Naive thymus-derived CD8-positive, alpha-beta T cell (primary cell): Measurements from ENCODE around the gene RAB2B. TPM values are rescaled to one million over a fixed set of nuclear protein-coding genes. Genes with fewer than 3 reads are reported as not detected.
A peak's percentile ranks its signal among the peaks of the same experiment; 100 is the strongest.
"Not testable (repeated sequence)": the region's sequence is repeated elsewhere in the genome, so short reads cannot be mapped to it uniquely, and the experiment has no call there.

Experiments used
- ATAC-seq, 2 donors: fragments of 150-1000 bp; cut with Tn5 transposase in 1 of 2; sonication (Bioruptor Pico), chemical (Tn5 transposase) in 1 of 2; 1 replicate in 1 of 2; 2 replicates in 1 of 2; pipeline ENCODE4 v1.10.0; 2021; ENCODE audit warnings: mild to moderate bottlenecking in 2 of 2, moderate library complexity in 2 of 2
- POLR2A ChIA-PET: fragments of 350-600 bp; sonication (Branson Sonifier 250); formaldehyde crosslinking; loops from one replicate; lab custom pipeline; 2021; ENCODE audit warnings: antibody characterized with exemption; lab: Charles Lee
- DNase-seq, 10 donors: peaks; one replicate each; pipeline versions ENCODE4 v3.0.0 to v3.0.0-alpha.2; 2020 to 2022
- H3K27ac Mint-ChIP-seq, 10 donors: one replicate each; pipeline ENCODE4 v1.8.0; 2020 to 2022; ENCODE audit warnings: mild to moderate bottlenecking in 10 of 10, mixed read lengths in 10 of 10, moderate library complexity in 4 of 10, inconsistent platforms in 1 of 10
- H3K27me3 Mint-ChIP-seq, 5 donors: one replicate each; pipeline ENCODE4 v1.8.0; 2021 to 2022; ENCODE audit warnings: mixed read lengths in 5 of 5
- H3K36me3 Mint-ChIP-seq, 3 donors: one replicate each; pipeline ENCODE4 v1.8.0; 2020 to 2022; ENCODE audit warnings: mixed read lengths in 3 of 3, mild to moderate bottlenecking in 2 of 3, inconsistent platforms in 1 of 3
- H3K4me1 Mint-ChIP-seq, 4 donors: one replicate each; pipeline ENCODE4 v1.8.0; 2021 to 2022; ENCODE audit warnings: mixed read lengths in 4 of 4
- H3K4me3 Mint-ChIP-seq, 10 donors: one replicate each; pipeline ENCODE4 v1.8.0; 2020 to 2022; ENCODE audit warnings: mild to moderate bottlenecking in 10 of 10, mixed read lengths in 10 of 10, moderate library complexity in 6 of 10, inconsistent platforms in 1 of 10
- H3K9me3 Mint-ChIP-seq, 9 donors: one replicate each; pipeline ENCODE4 v1.8.0; 2020 to 2022; ENCODE audit warnings: mixed read lengths in 9 of 9, mild to moderate bottlenecking in 3 of 9, inconsistent platforms in 1 of 9, moderate library complexity in 1 of 9
- polyA plus RNA-seq, 3 donors: library from polyadenylated mRNA; unstranded; fragments of 300-500 nt; fragmentation: Illumina TruSeq; gene quantifications; one replicate each; pipeline ENCODE4 v1.2.3, GENCODE V29; 2021
- total RNA-seq, 8 experiments: library from RNA in 2 of 8; stranded (reverse) in 2 of 8; gene quantifications; one replicate each; pipeline ENCODE4 v1.2.3 and lab custom pipeline; 2021 to 2026

RAB2B gene
- total and polyA plus RNA-seq, 5 experiments from 2014 or later = 8.7 to 29.2 (median 11.0) TPM

- ATAC-seq = no peak
- H3K27me3 Mint-ChIP-seq = no peaks in the 10 kb centered on the region
- DNase-seq = no peak
- POLR2A ChIA-PET = interaction anchor here (0.6 to 3.5 kb wide), 10 partner anchors 10 to 1148 kb away, joined by 3 to 42 read pairs (median 6); partner anchors contain the start of genes CHD8, METTL3, PIP4P1 and SALL2
- peaks cover 0 to 51% (median 1%) of the 10 kb centered on the region in 3 donors for H3K36me3 Mint-ChIP-seq
- H3K9me3 Mint-ChIP-seq = no peaks in the 10 kb centered on the region
- H3K27ac Mint-ChIP-seq = peak overlapping the region in 9 of 10 donors; percentile 97 to 100 (median 99)
- H3K4me1 Mint-ChIP-seq = peaks cover 13 to 48% (median 42%) of the 10 kb centered on the region in 4 donors
- H3K4me3 Mint-ChIP-seq = peak overlapping the region; percentile 93 to 100 (median 100)
Measured at GRCh38 chr14:21475767-21476522, 814 bp downstream of the RAB2B start.

GRCh38 chr14:21467616-21468015, 9.1 kb downstream of the RAB2B start:
- DNase-seq = no peak
- H3K4me1 Mint-ChIP-seq = peaks cover 2 to 7% (median 3%) of the 10 kb centered on the region in 4 donors
- H3K27ac Mint-ChIP-seq = no peak overlapping the region
- ATAC-seq = no peak
- H3K36me3 Mint-ChIP-seq = peaks cover 0 to 75% (median 10%) of the 10 kb centered on the region in 3 donors
- no peaks in the 10 kb centered on the region for H3K27me3 Mint-ChIP-seq
- POLR2A ChIA-PET = interaction anchor here (0.6 kb wide), 2 partner anchors 44 to 114 kb away, joined by 3 read pairs; no protein-coding TSS in a partner anchor
- H3K9me3 Mint-ChIP-seq = no peaks in the 10 kb centered on the region
- no peak overlapping the region for H3K4me3 Mint-ChIP-seq

DNA sequence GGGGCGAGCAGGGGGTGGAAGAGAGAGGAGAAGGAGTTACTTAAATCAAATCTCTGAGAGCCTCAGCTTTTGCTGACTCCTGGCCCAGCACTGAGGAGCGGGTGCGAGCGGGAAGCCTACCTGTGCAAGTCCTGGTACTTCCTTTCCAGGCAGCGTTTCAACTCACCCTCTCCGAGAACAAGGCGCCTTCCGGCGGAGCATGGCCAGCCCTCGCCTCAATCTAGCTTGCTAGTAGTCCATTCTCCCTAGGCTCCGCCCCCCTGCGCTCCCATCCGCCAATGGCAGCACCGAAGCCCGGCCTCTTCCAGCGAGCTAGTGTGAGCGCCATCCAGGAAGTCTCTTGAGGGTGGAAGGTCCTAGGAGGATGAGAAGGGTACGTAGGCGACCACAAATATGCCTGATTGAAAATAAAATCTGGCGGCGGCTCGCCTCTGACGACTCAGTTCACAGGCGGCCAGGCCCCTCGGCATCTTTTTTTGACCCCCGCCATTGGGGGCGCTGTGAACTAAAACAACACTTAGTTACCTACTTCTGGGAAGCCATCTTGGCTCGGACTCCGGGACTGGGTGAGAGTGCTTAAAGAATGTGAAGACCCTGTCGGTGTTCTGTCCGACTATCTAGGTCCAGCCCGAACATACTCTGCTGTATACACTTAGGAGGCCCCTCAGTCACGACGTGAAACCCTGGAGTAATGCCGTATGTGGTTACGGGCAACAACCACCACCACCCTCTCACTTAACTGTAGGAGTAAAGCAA, 20.7 kb downstream of the RAB2B start, which contains the start of gene CHD8:
CHD8 (minus strand) TSS at position 212 of the 756 bp plus-strand sequence. CDS start 24,480 bp downstream, outside the sequence.
- H3K36me3 Mint-ChIP-seq = peaks cover 4 to 35% (median 6%) of the 10 kb centered on the region in 3 donors
- peak; percentile 95 to 100 (median 100) for DNase-seq
- no peaks in the 10 kb centered on the region for H3K27me3 Mint-ChIP-seq
- H3K9me3 Mint-ChIP-seq = no peaks in the 10 kb centered on the region
- H3K4me3 Mint-ChIP-seq = peak within 1 kb of the TSS; percentile 93 to 100 (median 99)
- POLR2A ChIA-PET = interaction anchor here (0.5 to 5.1 kb wide), 19 partner anchors 9 to 214 kb away, joined by 3 to 137 read pairs (median 4); partner anchors contain the start of genes METTL3, RAB2B, SALL2 and TOX4
- peak; percentile 96 for ATAC-seq
- peaks cover 14 to 48% (median 42%) of the 10 kb centered on the region in 4 donors for H3K4me1 Mint-ChIP-seq
- H3K27ac Mint-ChIP-seq = peak within 1 kb of the TSS; percentile 95 to 100 (median 100)

DNA sequence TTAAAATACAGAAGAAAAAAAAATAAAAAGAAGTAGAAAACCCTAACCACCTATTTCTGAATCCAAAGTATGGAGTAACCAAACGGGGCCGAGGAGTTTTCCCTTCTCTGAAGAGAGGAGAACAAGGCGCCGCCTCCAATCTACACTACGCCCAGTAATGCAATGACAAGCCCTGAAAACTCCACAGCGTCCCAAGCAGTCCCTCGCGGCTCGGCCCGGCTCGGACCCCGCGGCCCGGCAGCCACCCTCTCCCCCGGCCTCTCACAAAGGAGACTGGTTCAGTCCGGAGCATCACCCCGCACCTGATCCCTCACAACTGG, 21.2 kb downstream of the RAB2B start:
- Mint-ChIP-seq H3K27ac (peak overlapping the region; percentile 95 to 100 (median 100)), H3K27me3 (no peaks in the 10 kb centered on the region), H3K9me3 (no peaks in the 10 kb centered on the region), H3K36me3 (peaks cover under 1 to 32% (median 4%) of the 10 kb centered on the region in 3 donors), H3K4me1 (peaks cover 14 to 51% (median 47%) of the 10 kb centered on the region in 4 donors), H3K4me3 (peak overlapping the region; percentile 93 to 100 (median 99))
- ATAC-seq = no peak
- no peak for DNase-seq
- POLR2A ChIA-PET = interaction anchor here (0.5 to 5.1 kb wide), 14 partner anchors 11 to 201 kb away, joined by 3 to 137 read pairs (median 4); partner anchors contain the start of genes METTL3, RAB2B, SALL2 and TOX4

- ATAC-seq (no peak), DNase-seq (peak in 4 of 10 donors; percentile 5 to 24 (median 20))
- POLR2A ChIA-PET = interaction anchor here (0.5 to 5.1 kb wide), 9 partner anchors 10 to 200 kb away, joined by 3 to 137 read pairs (median 4); partner anchors contain the start of genes METTL3, RAB2B and TOX4
- H3K27me3 Mint-ChIP-seq = no peaks in the 10 kb centered on the region
- no peaks in the 10 kb centered on the region for H3K9me3 Mint-ChIP-seq
- H3K27ac Mint-ChIP-seq = peak overlapping the region; percentile 95 to 100 (median 100)
- peaks cover 19 to 56% (median 52%) of the 10 kb centered on the region in 4 donors for H3K4me1 Mint-ChIP-seq
- H3K36me3 Mint-ChIP-seq = peaks cover 0 to 33% (median 3%) of the 10 kb centered on the region in 3 donors
- H3K4me3 Mint-ChIP-seq = peak overlapping the region; percentile 93 to 100 (median 99)
Measured at GRCh38 chr14:21454843-21455544, 21.8 kb downstream of the RAB2B start.

DNA sequence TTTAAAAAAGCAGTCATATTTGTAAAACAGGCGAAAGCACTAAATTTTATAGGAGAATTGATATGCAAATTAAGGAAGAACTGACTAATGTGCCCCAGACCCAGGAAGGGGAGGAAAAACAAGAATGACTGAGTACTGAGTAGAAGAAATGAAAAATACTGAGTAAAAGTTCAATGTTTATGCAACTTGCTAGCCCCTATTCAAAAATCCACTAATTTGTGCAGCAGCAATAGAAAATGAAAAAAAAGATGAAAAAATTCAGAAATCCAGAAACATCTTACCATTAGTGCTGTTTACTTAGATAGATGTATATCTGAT, 26.9 kb downstream of the RAB2B start:
- peak overlapping the region in 7 of 10 donors; percentile 11 to 51 (median 39) for H3K4me3 Mint-ChIP-seq
- peaks cover 0 to 33% (median 0%) of the 10 kb centered on the region in 3 donors for H3K36me3 Mint-ChIP-seq
- DNase-seq = no peak
- ATAC-seq = no peak
- POLR2A ChIA-PET = interaction anchor here (2.1 kb wide), 1 partner anchor 13 kb away, joined by 8 read pairs; no protein-coding TSS in a partner anchor
- H3K27me3 Mint-ChIP-seq = no peaks in the 10 kb centered on the region
- peak overlapping the region in 4 of 10 donors; percentile 1 to 58 (median 55) for H3K27ac Mint-ChIP-seq
- H3K9me3 Mint-ChIP-seq = no peaks in the 10 kb centered on the region
- H3K4me1 Mint-ChIP-seq = peaks cover 26 to 73% (median 65%) of the 10 kb centered on the region in 4 donors

- peaks cover 23 to 63% (median 49%) of the 10 kb centered on the region in 4 donors for H3K4me1 Mint-ChIP-seq
- H3K27ac Mint-ChIP-seq = peak overlapping the region in 1 of 10 donors; percentile 41
- DNase-seq, ATAC-seq, H3K9me3 Mint-ChIP-seq, POLR2A ChIA-PET, H3K27me3 Mint-ChIP-seq, H3K4me3 Mint-ChIP-seq: not testable (repeated sequence)
- H3K36me3 Mint-ChIP-seq = peaks cover 0 to 11% (median 0%) of the 10 kb centered on the region in 3 donors
Measured at GRCh38 chr14:21442657-21443056, 34.1 kb downstream of the RAB2B start.

DNA sequence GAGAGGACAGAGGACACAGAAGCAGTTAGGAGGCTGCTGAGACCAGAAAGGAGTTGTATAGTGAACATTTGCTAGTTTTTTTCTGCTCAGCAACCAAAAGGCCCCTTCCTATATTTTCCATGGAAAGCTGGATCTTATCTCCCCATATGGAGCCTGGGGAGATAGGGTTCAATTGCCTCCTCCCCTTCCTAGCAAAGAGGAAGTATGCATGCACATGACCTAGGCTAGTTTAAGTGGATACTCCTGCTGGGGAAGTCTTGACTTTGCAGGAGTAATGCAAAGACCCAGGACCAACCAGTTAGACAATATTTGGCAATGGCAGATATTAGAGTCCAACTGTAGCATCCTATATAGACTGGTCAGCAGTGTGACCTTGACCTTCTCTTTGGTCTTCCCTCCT, 35.9 kb downstream of the RAB2B start:
- POLR2A ChIA-PET = no interaction called here
- no peak for ATAC-seq
- Mint-ChIP-seq H3K27ac (peak overlapping the region in 5 of 10 donors; percentile 36 to 65 (median 47)), H3K4me3 (peak overlapping the region in 1 of 10 donors; percentile 0), H3K36me3 (peaks cover 0 to 8% (median 0%) of the 10 kb centered on the region in 3 donors), H3K9me3 (no peaks in the 10 kb centered on the region), H3K4me1 (peaks cover 28 to 65% (median 53%) of the 10 kb centered on the region in 4 donors), H3K27me3 (no peaks in the 10 kb centered on the region)
- DNase-seq = no peak

- peak; percentile 97 to 100 (median 99) for DNase-seq
- POLR2A ChIA-PET = interaction anchor here (0.5 to 3.2 kb wide), 17 partner anchors 9 to 1885 kb away, joined by 3 to 137 read pairs (median 4); partner anchors contain the start of genes CHD8, METTL3, PABPN1 and RAB2B
Measured at GRCh38 chr14:21437063-21437901, 39.5 kb downstream of the RAB2B start.

DNA sequence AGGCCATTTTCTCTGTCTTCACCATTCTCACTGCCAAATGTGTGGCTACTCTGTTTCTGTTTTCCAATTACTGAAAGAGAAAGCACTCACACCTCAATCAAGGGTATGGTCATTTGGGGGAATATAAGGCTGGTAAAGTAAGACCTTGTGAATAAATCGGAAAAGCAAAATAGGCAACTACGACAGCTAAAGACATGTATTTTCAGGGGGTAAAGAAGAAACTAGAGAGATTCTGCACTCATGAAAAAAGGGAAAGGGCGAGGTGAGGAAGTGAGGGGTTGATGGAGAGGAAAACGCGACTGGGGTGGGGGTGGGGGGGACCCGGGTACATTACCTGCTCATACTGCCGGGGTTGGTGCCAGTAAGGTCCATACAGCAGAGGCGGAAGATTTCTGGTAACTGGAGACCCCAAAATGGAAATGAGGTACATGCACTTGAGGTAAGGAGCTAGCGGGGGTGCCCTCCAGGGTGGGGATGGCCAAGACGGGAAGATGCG, 40.1 kb downstream of the RAB2B start:
- ATAC-seq = no peak
- Mint-ChIP-seq H3K27ac (peak overlapping the region; percentile 90 to 98 (median 96)), H3K36me3 (peaks cover 0 to 19% (median 2%) of the 10 kb centered on the region in 3 donors)

More at GRCh38 chr14:21437063-21437901, 39.5 kb downstream of the RAB2B start:
- ATAC-seq = peak; percentile 97 to 98
- Mint-ChIP-seq H3K4me3 (peak overlapping the region; percentile 88 to 97 (median 95)), H3K36me3 (peaks cover 0 to 16% (median 0%) of the 10 kb centered on the region in 3 donors), H3K4me1 (peaks cover 40 to 81% (median 75%) of the 10 kb centered on the region in 4 donors), H3K9me3 (no peaks in the 10 kb centered on the region), H3K27ac (peak overlapping the region; percentile 90 to 98 (median 96)), H3K27me3 (no peaks in the 10 kb centered on the region)

More for the DNA sequence above, 40.1 kb downstream of the RAB2B start:
- no peaks in the 10 kb centered on the region for H3K9me3 Mint-ChIP-seq
- H3K4me1 Mint-ChIP-seq = peaks cover 39 to 79% (median 72%) of the 10 kb centered on the region in 4 donors
- no peaks in the 10 kb centered on the region for H3K27me3 Mint-ChIP-seq
- DNase-seq = no peak
- POLR2A ChIA-PET = interaction anchor here (0.5 to 3.2 kb wide), 16 partner anchors 9 to 1885 kb away, joined by 3 to 137 read pairs (median 5); partner anchors contain the start of genes ACIN1, C14orf119, CHD8 and METTL3
- peak overlapping the region; percentile 88 to 97 (median 95) for H3K4me3 Mint-ChIP-seq
